Gastrocnemius medialis (tissue), 4 donors: ENCODE data around the gene CLIP4. TPM values are rescaled to one million over a fixed set of nuclear protein-coding genes. Genes with fewer than 3 reads are reported as not detected.

Experiments used
- ATAC-seq, 2 donors: fragments of 150-250 bp; one replicate each; pipeline ENCODE4 v1.9.1; 2016
- DNase-seq, 2 donors: peaks; one replicate each; pipeline ENCODE4 v3.0.0-alpha.2; 2019
- H3K27ac ChIP-seq, 4 donors: fragments of 200-600 bp; sonication (generic); 1 replicate in 1 of 4; 2 replicates in 3 of 4; pipeline ENCODE4 v1.5.1; 2016 to 2018; ENCODE audit warnings: mild to moderate bottlenecking in 2 of 4, moderate library complexity in 1 of 4
- H3K27me3 ChIP-seq, 3 donors: fragments of 200-600 bp; sonication (generic) in 2 of 3; 1 replicate in 1 of 3; 2 replicates in 2 of 3; pipeline versions ENCODE4 v1.5.1 to v1.6.0; 2016 to 2019; ENCODE audit warnings: mild to moderate bottlenecking in 1 of 3, moderate library complexity in 1 of 3
- H3K36me3 ChIP-seq, 2 donors: fragments of 200-600 bp; sonication (generic) in 1 of 2; one replicate each; pipeline ENCODE4 v1.5.1; 2017 to 2018
- H3K4me1 ChIP-seq, 2 donors: fragments of 200-600 bp; sonication (generic) in 1 of 2; one replicate each; pipeline ENCODE4 v1.5.1; 2016 to 2017; ENCODE audit warnings: mild to moderate bottlenecking in 2 of 2
- H3K4me3 ChIP-seq, 4 donors: fragments of 200-600 bp; sonication (generic) in 3 of 4; 1 replicate in 1 of 4; 2 replicates in 3 of 4; pipeline ENCODE4 v1.5.1; 2016 to 2019; ENCODE audit warnings: mild to moderate bottlenecking in 2 of 4
- H3K9me3 ChIP-seq, 3 donors: fragments of 200-600 bp; sonication (generic) in 2 of 3; 1 replicate in 1 of 3; 2 replicates in 2 of 3; pipeline ENCODE4 v1.5.1; 2016 to 2019
- CTCF ChIP-seq, 5 experiments: fragments of 450-650 bp in 3 of 5; fragments of 200-600 bp in 2 of 5; sonication (generic) in 2 of 5; IDR thresholded peaks in 4 of 5; conservative IDR thresholded peaks in 1 of 5; 1 replicate in 4 of 5; 2 replicates in 1 of 5; pipeline ENCODE4 v1.5.1; 2016 to 2019; ENCODE audit warnings: antibody characterized with exemption in 5 of 5, mild to moderate bottlenecking in 3 of 5, moderate library complexity in 3 of 5
- POLR2A ChIP-seq, 2 donors: fragments of 450-650 bp; IDR thresholded peaks; one replicate each; pipeline ENCODE4 v1.6.1; 2017; ENCODE audit warnings: antibody characterized with exemption in 2 of 2, mild to moderate bottlenecking in 2 of 2, moderate library complexity in 2 of 2
- in situ Hi-C, 4 donors: fragments of 200-750 bp; cut with MboI; loops; one replicate each; pipeline versions ENCODE4 v1.15.0 to v1.8.0; 2017; ENCODE audit warnings: low sequenced_read_pairs in 4 of 4
- intact Hi-C: fragments of 100-400 bp; cut with DNase I; formaldehyde crosslinking; loops from one replicate; pipeline ENCODE4 v1.15.1; 2023; ENCODE audit warnings: low total_unique reads
- total RNA-seq, 4 donors: library from RNA; depleted of rRNA; stranded (reverse); fragments of >200 nt; gene quantifications; one replicate each; pipeline versions ENCODE4 v1.1.0 to v1.2.3, GENCODE V29; 2016

Gene CLIP4
- total RNA-seq, 4 donors from 2014 or later, result 200 to 422 (median 265) TPM

GRCh38 chr2:29228947-29229346, 113.7 kb downstream of the CLIP4 start:
- TF ChIP-seq POLR2A (IDR thresholded peaks at IDR 0.05) (no peak), CTCF (IDR thresholded peaks at IDR 0.05 in 4 of 5, conservative IDR thresholded peaks at IDR 0.05 in 1 of 5) (no peak)

GRCh38 chr2:29229640-29230039, 114.4 kb downstream of the CLIP4 start:
- TF ChIP-seq POLR2A (IDR thresholded peaks at IDR 0.05) (no peak), CTCF (IDR thresholded peaks at IDR 0.05 in 4 of 5, conservative IDR thresholded peaks at IDR 0.05 in 1 of 5) (no peak)
- H3K36me3 ChIP-seq, result no peaks in the 10 kb centered on the region
- no peaks in the 10 kb centered on the region for H3K9me3 ChIP-seq
- no peak for ATAC-seq
- peaks cover 0 to under 1% of the 10 kb centered on the region in 2 donors for H3K4me1 ChIP-seq
- H3K27me3 ChIP-seq, result peaks cover 0 to 18% (median 0%) of the 10 kb centered on the region in 3 donors
- DNase-seq, result no peak
- H3K27ac ChIP-seq, result no peak overlapping the region
- intact Hi-C loops (no loop called here), in situ Hi-C loops (no loop called here)
- no peak overlapping the region for H3K4me3 ChIP-seq

More at GRCh38 chr2:29228947-29229346, 113.7 kb downstream of the CLIP4 start:
- in situ Hi-C loops (no loop called here), intact Hi-C loops (no loop called here)
- DNase-seq (no peak), ATAC-seq (no peak)
- peaks cover 0 to 18% (median 0%) of the 10 kb centered on the region in 3 donors for H3K27me3 ChIP-seq
- H3K36me3 ChIP-seq, result no peaks in the 10 kb centered on the region
- no peak overlapping the region for H3K4me3 ChIP-seq
- peaks cover 0 to 6% of the 10 kb centered on the region in 2 donors for H3K4me1 ChIP-seq
- no peaks in the 10 kb centered on the region for H3K9me3 ChIP-seq
- H3K27ac ChIP-seq, result no peak overlapping the region

GRCh38 chr2:29232041-29232440, 116.8 kb downstream of the CLIP4 start:
- intact Hi-C loops, result no loop called here
- Histone ChIP-seq H3K27me3 (peaks cover 0 to 12% (median 0%) of the 10 kb centered on the region in 3 donors), H3K9me3 (no peaks in the 10 kb centered on the region)

GRCh38 chr2:29233428-29233827, 118.2 kb downstream of the CLIP4 start:
- Histone ChIP-seq H3K4me3 (no peak overlapping the region), H3K9me3 (no peaks in the 10 kb centered on the region), H3K4me1 (no peaks in the 10 kb centered on the region), H3K36me3 (no peaks in the 10 kb centered on the region), H3K27ac (no peak overlapping the region), H3K27me3 (peaks cover 0 to under 1% (median 0%) of the 10 kb centered on the region in 3 donors)
- in situ Hi-C loops (no loop called here), intact Hi-C loops (no loop called here)
- no peak for DNase-seq
- TF ChIP-seq POLR2A (IDR thresholded peaks at IDR 0.05), result no peak
- no peak for TF ChIP-seq CTCF (IDR thresholded peaks at IDR 0.05 in 4 of 5, conservative IDR thresholded peaks at IDR 0.05 in 1 of 5)
- no peak for ATAC-seq

More at GRCh38 chr2:29232041-29232440, 116.8 kb downstream of the CLIP4 start:
- DNase-seq, result no peak
- in situ Hi-C loops, result no loop called here
- no peak for ATAC-seq
- Histone ChIP-seq H3K4me1 (no peaks in the 10 kb centered on the region), H3K27ac (no peak overlapping the region), H3K4me3 (no peak overlapping the region), H3K36me3 (no peaks in the 10 kb centered on the region)
- TF ChIP-seq CTCF (IDR thresholded peaks at IDR 0.05 in 4 of 5, conservative IDR thresholded peaks at IDR 0.05 in 1 of 5) (no peak), POLR2A (IDR thresholded peaks at IDR 0.05) (no peak)

- DNase-seq (peak in 1 of 2 donors; percentile 10), ATAC-seq (no peak)
- no peak overlapping the region for H3K4me3 ChIP-seq
- H3K9me3 ChIP-seq, result no peaks in the 10 kb centered on the region
- TF ChIP-seq POLR2A (IDR thresholded peaks at IDR 0.05), result no peak
- TF ChIP-seq CTCF (IDR thresholded peaks at IDR 0.05 in 4 of 5, conservative IDR thresholded peaks at IDR 0.05 in 1 of 5), result no peak
- H3K27me3 ChIP-seq, result no peaks in the 10 kb centered on the region
- intact Hi-C loops, result no loop called here
- no peak overlapping the region for H3K27ac ChIP-seq
- in situ Hi-C loops, result no loop called here
- H3K36me3 ChIP-seq, result no peaks in the 10 kb centered on the region
- no peaks in the 10 kb centered on the region for H3K4me1 ChIP-seq
Observed at GRCh38 chr2:29235411-29235810, 120.2 kb downstream of the CLIP4 start.
